ENCODE data around the gene SAMD4B. TPM values are rescaled to one million over a fixed set of nuclear protein-coding genes. Genes with fewer than 3 reads are reported as not detected.
A peak's percentile ranks its signal among the peaks of the same experiment; 100 is the strongest.

SAMD4B gene
- total and polyA plus RNA-seq, 12 donors: 35.5 to 92.8 (median 49.8) TPM

DNA sequence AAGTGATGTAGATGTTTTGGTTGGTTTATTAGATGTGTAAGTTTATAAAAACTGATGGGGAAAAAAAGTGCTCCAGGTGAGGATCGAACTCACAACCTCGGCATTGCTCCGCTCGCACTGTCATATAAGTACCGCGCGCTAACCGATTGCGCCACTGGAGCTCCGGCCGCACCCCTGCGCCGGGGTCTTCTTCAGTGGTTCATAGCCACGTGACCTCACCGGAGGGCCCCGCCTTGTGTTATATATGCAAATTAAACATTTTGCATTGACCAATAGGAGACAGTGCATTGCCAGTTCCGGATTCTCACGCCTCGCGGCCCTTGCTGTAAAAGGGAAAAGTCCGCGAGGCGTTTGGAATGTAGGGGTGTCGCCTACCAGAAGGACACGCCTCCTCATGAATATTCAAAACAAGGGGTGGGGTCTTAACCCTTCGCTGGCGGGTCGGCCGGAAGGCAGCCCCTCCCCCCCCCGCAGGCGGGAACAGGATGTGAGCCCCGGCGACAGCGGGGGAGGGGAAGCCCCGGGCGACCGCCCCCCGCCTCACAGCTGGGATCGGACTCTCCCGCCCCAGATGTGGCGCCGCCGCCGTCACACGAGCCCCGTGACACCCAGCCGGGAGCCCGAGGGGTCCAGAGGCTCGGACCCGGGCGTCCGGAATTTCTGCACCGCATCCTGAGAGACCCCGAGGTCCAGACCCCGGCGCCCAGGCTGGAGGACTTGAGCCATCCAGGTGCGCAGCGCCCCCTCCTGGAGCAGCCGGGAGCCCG is 70.1 kb downstream of the SAMD4B start, which contains the start of gene PLEKHG2:
PLEKHG2 (plus strand) TSS at position 570 of the 767 bp plus-strand sequence. CDS start 1,418 bp downstream, outside the sequence.
- Histone ChIP-seq H3K4me1 (peaks cover 11 to 71% (median 53%) of the 10 kb centered on the region in 9 donors), H3K27ac (peak within 1 kb of the TSS; percentile 94 to 100 (median 99)), H3K27me3 (no peaks in the 10 kb centered on the region), H3K36me3 (peaks cover 6 to 37% (median 9%) of the 10 kb centered on the region in 9 donors), H3K4me3 (peak within 1 kb of the TSS; percentile 66 to 98 (median 86)), H3K9me3 (no peaks in the 10 kb centered on the region)
- ATAC-seq: peak; percentile 57 to 74 (median 72)
- peak; percentile 94 to 98 for DNase-seq
- TF ChIP-seq, protein P1, sequence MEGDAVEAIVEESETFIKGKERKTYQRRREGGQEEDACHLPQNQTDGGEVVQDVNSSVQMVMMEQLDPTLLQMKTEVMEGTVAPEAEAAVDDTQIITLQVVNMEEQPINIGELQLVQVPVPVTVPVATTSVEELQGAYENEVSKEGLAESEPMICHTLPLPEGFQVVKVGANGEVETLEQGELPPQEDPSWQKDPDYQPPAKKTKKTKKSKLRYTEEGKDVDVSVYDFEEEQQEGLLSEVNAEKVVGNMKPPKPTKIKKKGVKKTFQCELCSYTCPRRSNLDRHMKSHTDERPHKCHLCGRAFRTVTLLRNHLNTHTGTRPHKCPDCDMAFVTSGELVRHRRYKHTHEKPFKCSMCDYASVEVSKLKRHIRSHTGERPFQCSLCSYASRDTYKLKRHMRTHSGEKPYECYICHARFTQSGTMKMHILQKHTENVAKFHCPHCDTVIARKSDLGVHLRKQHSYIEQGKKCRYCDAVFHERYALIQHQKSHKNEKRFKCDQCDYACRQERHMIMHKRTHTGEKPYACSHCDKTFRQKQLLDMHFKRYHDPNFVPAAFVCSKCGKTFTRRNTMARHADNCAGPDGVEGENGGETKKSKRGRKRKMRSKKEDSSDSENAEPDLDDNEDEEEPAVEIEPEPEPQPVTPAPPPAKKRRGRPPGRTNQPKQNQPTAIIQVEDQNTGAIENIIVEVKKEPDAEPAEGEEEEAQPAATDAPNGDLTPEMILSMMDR (IDR thresholded peaks at IDR 0.05): peak; percentile 68 to 93 (median 88)
- WGBS, 2 donors: 0% methylated on average over 58 to 59 of the region's 60 CpGs
- intact Hi-C loops (cut with DNase I): loop anchor here in 5 of 10 donors (2.0 to 10.0 kb wide), 5 partner anchors 15 to 287 kb away; partner anchors contain the start of genes SAMD4B (in 3 of the 5), EID2B (in 1 of the 5), PAK4 (in 1 of the 5) and SUPT5H (in 1 of the 5)

DNA sequence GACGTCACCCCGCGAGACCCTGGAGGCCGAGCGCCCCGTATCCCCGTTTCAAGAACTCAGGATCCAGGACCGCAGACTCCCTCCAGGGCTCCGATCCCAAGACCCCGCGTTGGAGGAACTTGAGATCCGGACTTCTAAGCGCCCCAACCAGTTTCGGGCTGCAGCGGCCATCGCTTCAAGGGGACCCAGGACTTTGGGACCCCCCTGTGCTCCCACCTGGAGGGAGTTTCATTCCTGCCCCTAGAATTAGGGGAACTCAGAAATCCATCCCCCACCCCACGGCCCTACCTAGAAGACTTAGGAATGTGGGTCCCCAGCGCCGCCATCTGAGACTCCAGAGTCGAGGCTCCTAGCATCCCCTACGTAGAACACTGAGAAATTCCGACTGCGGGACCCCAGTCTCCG is 70.6 kb downstream of the SAMD4B start:
- Histone ChIP-seq H3K9me3 (no peaks in the 10 kb centered on the region), H3K36me3 (peaks cover 3 to 39% (median 7%) of the 10 kb centered on the region in 9 donors), H3K27me3 (no peaks in the 10 kb centered on the region), H3K4me1 (peaks cover 11 to 72% (median 53%) of the 10 kb centered on the region in 9 donors), H3K4me3 (peak overlapping the region; percentile 66 to 98 (median 86)), H3K27ac (peak overlapping the region; percentile 94 to 100 (median 96))
- ATAC-seq (no peak), DNase-seq (no peak)
- intact Hi-C loops (cut with DNase I): loop anchor here in 5 of 10 donors (2.0 to 10.0 kb wide), 5 partner anchors 16 to 288 kb away; partner anchors contain the start of genes SAMD4B (in 3 of the 5), EID2B (in 1 of the 5), PAK4 (in 1 of the 5) and SUPT5H (in 1 of the 5)
- 0 to 1% methylated on average over 24 of the region's 24 CpGs for WGBS, 2 donors
- TF ChIP-seq, protein P1 (IDR thresholded peaks at IDR 0.05): peak in 4 of 9 donors; percentile 3 to 25 (median 13)

DNA sequence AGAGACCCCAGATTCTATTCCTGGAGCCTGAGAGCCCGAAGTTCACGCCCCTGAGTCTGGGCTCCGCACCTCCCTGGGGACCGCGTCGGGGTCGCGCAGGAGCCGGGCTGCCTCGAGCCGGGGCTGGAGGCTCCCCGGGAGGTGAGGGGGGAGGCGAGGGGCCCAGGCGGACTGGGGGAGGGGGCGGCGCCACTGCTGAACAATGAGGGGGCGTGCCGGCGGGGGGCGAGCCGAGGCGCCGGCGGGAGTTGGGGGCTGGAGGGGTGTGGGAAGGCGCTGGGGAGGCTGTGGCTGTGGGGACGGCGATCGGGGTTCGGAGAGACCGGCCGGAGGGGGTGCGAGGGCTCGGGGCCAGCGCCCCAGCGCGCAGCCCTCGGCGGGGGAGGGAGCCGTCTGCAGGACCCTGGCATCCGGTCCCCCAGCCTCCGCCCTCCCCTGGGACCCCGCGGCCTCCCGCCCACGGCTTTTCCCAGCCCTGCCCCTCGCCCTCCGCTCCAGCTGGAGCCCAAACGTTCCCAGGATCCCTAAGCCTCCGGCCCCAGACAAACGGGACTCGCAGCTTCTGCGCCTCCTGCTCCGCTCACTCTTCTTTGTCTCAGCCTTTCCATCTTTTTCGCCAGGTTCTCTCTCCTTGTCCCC is 71.2 kb downstream of the SAMD4B start:
- Histone ChIP-seq H3K27me3 (no peaks in the 10 kb centered on the region), H3K36me3 (peaks cover 0 to 39% (median 2%) of the 10 kb centered on the region in 9 donors), H3K4me3 (peak overlapping the region; percentile 66 to 98 (median 86)), H3K4me1 (peaks cover 11 to 67% (median 50%) of the 10 kb centered on the region in 9 donors), H3K9me3 (no peaks in the 10 kb centered on the region), H3K27ac (peak overlapping the region; percentile 94 to 100 (median 96))
- WGBS, 2 donors: 1 to 3% methylated on average over 39 to 52 of the region's 54 CpGs
- TF ChIP-seq, protein P1 (IDR thresholded peaks at IDR 0.05): no peak
- DNase-seq (peak; percentile 81 to 87), ATAC-seq (peak in 7 of 8 donors; percentile 1 to 23 (median 13))
- intact Hi-C loops (cut with DNase I): loop anchor here in 5 of 10 donors (2.0 to 10.0 kb wide), 5 partner anchors 17 to 289 kb away; partner anchors contain the start of genes SAMD4B (in 3 of the 5), EID2B (in 1 of the 5), PAK4 (in 1 of the 5) and SUPT5H (in 1 of the 5)

Data from heart right ventricle (tissue), 16 donors.